B cell (primary cell): ENCODE measurements around the gene KIF25. TPM values are rescaled to one million over a fixed set of nuclear protein-coding genes. Genes with fewer than 3 reads are reported as not detected.

Experiments used
- ATAC-seq: fragments of 200-7000 bp; cut with Tn5 transposase; one replicate; pipeline ENCODE4 v1.10.0; 2021; ENCODE audit warnings: low read depth, mild to moderate bottlenecking, moderate number of reproducible peaks, moderate library complexity
- CTCF ChIA-PET: fragments of 350-600 bp; sonication (Branson Sonifier 250); formaldehyde crosslinking; loops from one replicate; lab custom pipeline; 2021; ENCODE audit warnings: antibody characterized with exemption, inconsistent platforms; lab: Charles Lee
- POLR2A ChIA-PET: fragments of 350-600 bp; sonication (Branson Sonifier 250); formaldehyde crosslinking; loops from one replicate; lab custom pipeline; 2021; ENCODE audit warnings: antibody characterized with exemption; lab: Charles Lee
- DNase-seq: peaks from one replicate; pipeline ENCODE4 v3.0.0; 2013
- H2AFZ ChIP-seq: 2 replicates; pipeline ENCODE4 v1.6.1; 2012; ENCODE audit warnings: mild to moderate bottlenecking, low read depth, low read length; ENCODE audit not compliant: insufficient read depth, poor library complexity, severe bottlenecking
- H3K27ac ChIP-seq, 2 donors: 1 replicate in 1 of 2; 2 replicates in 1 of 2; pipeline ENCODE4 v1.5.1; 2012 to 2013; ENCODE audit warnings: low read length in 2 of 2, mild to moderate bottlenecking in 2 of 2, moderate library complexity in 1 of 2
- H3K27me3 ChIP-seq, 4 experiments: fragments of 200-600 bp in 1 of 4; sonication (generic) in 1 of 4; replicated peaks in 1 of 4; 1 replicate in 2 of 4; 2 replicates in 2 of 4; pipeline versions ENCODE4 v1.6.1 to v1.7.0; 2013 to 2016; ENCODE audit warnings: low read length in 3 of 4, mild to moderate bottlenecking in 2 of 4, mixed read lengths in 1 of 4, moderate library complexity in 1 of 4; ENCODE audit not compliant: insufficient read depth in 4 of 4, control insufficient read depth in 3 of 4; ENCODE audit errors: control extremely low read depth in 1 of 4
- H3K36me3 ChIP-seq, 2 experiments: replicated peaks in 1 of 2; 1 replicate in 1 of 2; 2 replicates in 1 of 2; pipeline versions ENCODE4 v1.6.1 to v1.7.1; 2013; ENCODE audit warnings: low read length in 1 of 2; ENCODE audit not compliant: insufficient read depth in 2 of 2, control insufficient read depth in 1 of 2; ENCODE audit errors: control extremely low read depth in 1 of 2, extremely low read depth in 1 of 2
- H3K4me1 ChIP-seq, 2 donors: fragments of 200-600 bp in 1 of 2; sonication (generic) in 1 of 2; 1 replicate in 1 of 2; 2 replicates in 1 of 2; pipeline versions ENCODE4 v1.5.1 to v1.6.1; 2013 to 2017; ENCODE audit warnings: low read length in 2 of 2; ENCODE audit not compliant: control insufficient read depth in 2 of 2, insufficient read depth in 2 of 2
- H3K4me2 ChIP-seq: replicated peaks from 2 replicates; pipeline ENCODE3; 2012; ENCODE audit warnings: mild to moderate bottlenecking, low read depth, low read length; ENCODE audit not compliant: poor library complexity, severe bottlenecking
- H3K4me3 ChIP-seq, 5 experiments: fragments of 200-600 bp in 1 of 5; sonication (generic) in 1 of 5; 1 replicate in 3 of 5; 2 replicates in 2 of 5; pipeline versions ENCODE4 v1.5.1 to v1.7.0; 2011 to 2016; ENCODE audit warnings: low read length in 4 of 5, mild to moderate bottlenecking in 4 of 5, low read depth in 2 of 5, control low read depth in 1 of 5, moderate library complexity in 1 of 5; ENCODE audit not compliant: insufficient read depth in 1 of 5; ENCODE audit errors: control extremely low read depth in 1 of 5, extremely low read depth in 1 of 5
- H3K79me2 ChIP-seq: fragments of 200-600 bp; sonication (generic); one replicate; pipeline ENCODE4 v1.6.0; 2016; ENCODE audit warnings: low read length; ENCODE audit not compliant: control insufficient read depth, insufficient read depth
- H3K9ac ChIP-seq: fragments of 200-600 bp; sonication (generic); 2 replicates; pipeline ENCODE4 v1.6.1; 2017; ENCODE audit warnings: mild to moderate bottlenecking, low read length, moderate library complexity
- H3K9me3 ChIP-seq, 3 donors: one replicate each; pipeline versions ENCODE4 v1.6.1 to v1.7.1; 2013; ENCODE audit warnings: low read length in 2 of 3; ENCODE audit not compliant: control insufficient read depth in 2 of 3, insufficient read depth in 1 of 3; ENCODE audit errors: control extremely low read depth in 1 of 3
- H4K20me1 ChIP-seq: 2 replicates; pipeline ENCODE4 v1.6.0; 2012; ENCODE audit warnings: mild to moderate bottlenecking, low read length; ENCODE audit not compliant: insufficient read depth, control insufficient read depth, poor library complexity, severe bottlenecking
- H3K27ac Mint-ChIP-seq: one replicate; pipeline ENCODE4 v1.8.0; 2021; ENCODE audit warnings: mixed read lengths
- H3K27me3 Mint-ChIP-seq: one replicate; pipeline ENCODE4 v1.8.0; 2021; ENCODE audit warnings: mixed read lengths
- H3K4me1 Mint-ChIP-seq: one replicate; pipeline ENCODE4 v1.8.0; 2021; ENCODE audit warnings: mixed read lengths
- H3K4me3 Mint-ChIP-seq: one replicate; pipeline ENCODE4 v1.8.0; 2021; ENCODE audit warnings: mixed read lengths
- H3K9me3 Mint-ChIP-seq: one replicate; pipeline ENCODE4 v1.8.0; 2022; ENCODE audit warnings: mixed read lengths; ENCODE audit not compliant: insufficient read depth
- EZH2 ChIP-seq: IDR thresholded peaks from 2 replicates; pipeline ENCODE4 v1.6.1; 2012; ENCODE audit warnings: borderline replicate concordance, low read depth, mild to moderate bottlenecking, moderate library complexity, low read length; ENCODE audit not compliant: insufficient read depth, poor library complexity, severe bottlenecking
- WGBS: methylation state at CpG from one replicate; pipeline ENCODE4 v1.1.5; 2013; ENCODE audit warnings: missing lambda C conversion rate; ENCODE audit not compliant: insufficient coverage; 5-methylcytosine and 5-hydroxymethylcytosine counted together
- intact Hi-C: fragments of 100-400 bp; cut with micrococcal nuclease; formaldehyde crosslinking; loops from one replicate; pipeline ENCODE4 v1.10.0; 2022
- polyA plus RNA-seq: library from polyadenylated mRNA; depleted of rRNA; stranded (reverse); fragments of >200 nt; gene quantifications from 2 replicates; pipeline ENCODE4 v1.2.3, GENCODE V29; 2012
- total RNA-seq, 2 donors: library from RNA; stranded (reverse); fragments of 120-200 nt in 1 of 2; gene quantifications; 1 replicate in 1 of 2; 2 replicates in 1 of 2; pipeline versions ENCODE4 v1.2.3 to v1.2.4, GENCODE V29; 2013 to 2022
- TF ChIP-seq, protein P1 (sequence below): fragments of 200-600 bp; IDR thresholded peaks from one replicate; pipeline ENCODE4 v1.8.0; 2022; ENCODE audit warnings: antibody characterized with exemption, mild to moderate bottlenecking

KIF25 gene
- total and polyA plus RNA-seq, 2 donors (not counting 1 experiment from before 2014, with no cell fraction given) = not detected

DNA sequence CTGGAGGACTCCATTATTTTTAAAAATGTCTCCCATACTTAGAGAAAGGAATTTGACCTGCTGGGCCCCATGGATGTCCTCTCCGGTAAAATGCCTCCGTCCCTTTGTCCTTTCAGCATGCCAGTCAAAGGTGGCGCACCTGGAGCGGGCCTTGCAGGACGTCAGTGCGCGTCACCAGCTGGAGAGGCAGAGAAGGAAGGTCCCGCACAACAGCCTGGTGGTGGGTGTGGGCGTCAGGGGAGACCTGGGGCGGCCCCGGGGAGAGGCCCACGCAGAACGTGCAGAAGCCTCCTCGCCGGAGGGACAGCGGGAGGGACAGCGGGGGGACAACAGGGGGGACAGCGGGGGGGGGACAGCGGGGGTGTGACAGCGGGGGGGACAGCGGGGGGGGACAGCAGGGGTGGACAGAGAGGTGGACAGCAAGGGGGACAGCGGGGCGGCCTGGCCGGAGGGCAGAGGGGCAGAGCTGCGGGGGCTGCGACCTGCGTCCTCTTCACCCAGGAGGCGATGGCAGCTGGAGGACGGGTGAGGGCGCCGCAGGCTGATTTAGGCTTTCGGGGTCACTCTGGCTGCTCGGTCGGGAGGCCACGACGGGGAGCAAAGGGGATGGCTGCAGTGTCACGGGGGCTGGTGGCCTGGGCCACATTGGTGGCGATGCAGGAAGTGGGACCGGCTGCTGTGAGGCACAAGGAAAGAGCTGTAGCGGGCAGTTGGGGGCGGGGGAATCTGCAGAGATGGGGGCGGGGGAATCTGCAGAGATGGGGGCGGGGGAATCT is 859 bp upstream of the KIF25 start:
- ChIA-PET CTCF (no interaction called here), POLR2A (no interaction called here)
- H3K36me3 ChIP-seq = no peaks in the 10 kb centered on the region
- DNase-seq (no peak), ATAC-seq (no peak)
- Mint-ChIP-seq H3K4me3 (no peak overlapping the region), H3K4me1 (no peaks in the 10 kb centered on the region), H3K27ac (no peak overlapping the region), H3K27me3 (peaks cover 8% of the 10 kb centered on the region), H3K9me3 (no peaks in the 10 kb centered on the region)
- no peaks in the 10 kb centered on the region for H3K79me2 ChIP-seq
- no peaks in the 10 kb centered on the region for H3K4me1 ChIP-seq
- intact Hi-C loops = no loop called here
- no peak overlapping the region for H3K9ac ChIP-seq
- H3K4me3 ChIP-seq = no peak overlapping the region
- H4K20me1 ChIP-seq = no peaks in the 10 kb centered on the region
- peaks cover 0 to 10% (median 0%) of the 10 kb centered on the region in 3 donors for H3K9me3 ChIP-seq
- no peak overlapping the region for H3K27ac ChIP-seq
- TF ChIP-seq, protein P1, sequence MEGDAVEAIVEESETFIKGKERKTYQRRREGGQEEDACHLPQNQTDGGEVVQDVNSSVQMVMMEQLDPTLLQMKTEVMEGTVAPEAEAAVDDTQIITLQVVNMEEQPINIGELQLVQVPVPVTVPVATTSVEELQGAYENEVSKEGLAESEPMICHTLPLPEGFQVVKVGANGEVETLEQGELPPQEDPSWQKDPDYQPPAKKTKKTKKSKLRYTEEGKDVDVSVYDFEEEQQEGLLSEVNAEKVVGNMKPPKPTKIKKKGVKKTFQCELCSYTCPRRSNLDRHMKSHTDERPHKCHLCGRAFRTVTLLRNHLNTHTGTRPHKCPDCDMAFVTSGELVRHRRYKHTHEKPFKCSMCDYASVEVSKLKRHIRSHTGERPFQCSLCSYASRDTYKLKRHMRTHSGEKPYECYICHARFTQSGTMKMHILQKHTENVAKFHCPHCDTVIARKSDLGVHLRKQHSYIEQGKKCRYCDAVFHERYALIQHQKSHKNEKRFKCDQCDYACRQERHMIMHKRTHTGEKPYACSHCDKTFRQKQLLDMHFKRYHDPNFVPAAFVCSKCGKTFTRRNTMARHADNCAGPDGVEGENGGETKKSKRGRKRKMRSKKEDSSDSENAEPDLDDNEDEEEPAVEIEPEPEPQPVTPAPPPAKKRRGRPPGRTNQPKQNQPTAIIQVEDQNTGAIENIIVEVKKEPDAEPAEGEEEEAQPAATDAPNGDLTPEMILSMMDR = no peak
- H3K4me2 ChIP-seq = no peak overlapping the region
- 66% methylated on average over 25 of the region's 43 CpGs for WGBS
- H3K27me3 ChIP-seq = no peaks in the 10 kb centered on the region
- no peak overlapping the region for H2AFZ ChIP-seq

GRCh38 chr6:167998215-167998614 is 744 bp downstream of the KIF25 start:
- Histone ChIP-seq H3K4me2 (no peak overlapping the region), H3K9me3 (peaks cover 0 to 10% (median 0%) of the 10 kb centered on the region in 3 donors), H3K4me1 (no peaks in the 10 kb centered on the region), H3K27me3 (no peaks in the 10 kb centered on the region), H3K36me3 (no peaks in the 10 kb centered on the region), H3K9ac (no peak overlapping the region), H3K4me3 (no peak overlapping the region), H2AFZ (no peak overlapping the region), H3K79me2 (no peaks in the 10 kb centered on the region), H4K20me1 (no peaks in the 10 kb centered on the region), H3K27ac (no peak overlapping the region)
- ATAC-seq = no peak
- intact Hi-C loops = no loop called here
- Mint-ChIP-seq H3K9me3 (no peaks in the 10 kb centered on the region), H3K4me3 (no peak overlapping the region), H3K27ac (no peak overlapping the region), H3K4me1 (no peaks in the 10 kb centered on the region), H3K27me3 (peaks cover 8% of the 10 kb centered on the region)
- ChIA-PET POLR2A (no interaction called here), CTCF (no interaction called here)
- 91% methylated on average over 4 of the region's 5 CpGs for WGBS
- DNase-seq = no peak
- TF ChIP-seq, protein P1 = no peak
- TF ChIP-seq EZH2 = no peak
